GM12878 (cell line): ENCODE measurements around the gene ADAM29. TPM values are rescaled to one million over a fixed set of nuclear protein-coding genes. Genes with fewer than 3 reads are reported as not detected.

Experiments used
- ATAC-seq: fragments of 200-7000 bp; cut with Tn5 transposase; 3 replicates; pipeline ENCODE4 v1.9.1; 2020; ENCODE audit warnings: mild to moderate bottlenecking, moderate library complexity
- Bru-seq: library from RNA; stranded (reverse); fragments of 400-500 nt; gene quantifications from one replicate; lab custom pipeline; 2021; lab: Mats Ljungman, UMichigan
- BruChase-seq, 2 experiments: library from RNA; stranded (reverse); fragments of 400-500 nt; gene quantifications; one replicate each; lab custom pipeline; 2021; lab: Mats Ljungman, UMichigan
- BruUV-seq: library from RNA; stranded (reverse); fragments of 400-500 nt; replicated peaks from 2 replicates; lab custom pipeline; 2021; lab: Mats Ljungman, UMichigan
- CTCF ChIA-PET: fragments of 300-600 bp; sonication (Branson Sonifier 250); formaldehyde crosslinking; extraction: SDS; loops from one replicate; lab custom pipeline; 2021; ENCODE audit warnings: inconsistent platforms; lab: Yijun Ruan, JAX
- POLR2A ChIA-PET: fragments of 350-600 bp; formaldehyde crosslinking; extraction: SDS; loops from one replicate; lab custom pipeline; 2021; ENCODE audit warnings: inconsistent platforms; lab: Charles Lee
- RAD21 ChIA-PET: fragments of 300-600 bp; sonication (Branson Sonifier 250); formaldehyde crosslinking; loops from one replicate; lab custom pipeline; 2023; ENCODE audit warnings: antibody characterized with exemption; ENCODE audit not compliant: unreplicated experiment; lab: Charles Lee
- SMC1A ChIA-PET: fragments of 300-600 bp; sonication (Branson Sonifier 250); formaldehyde crosslinking; loops from one replicate; lab custom pipeline; 2023; ENCODE audit not compliant: unreplicated experiment, uncharacterized antibody; lab: Charles Lee
- DNase-seq: peaks from one replicate; pipeline ENCODE4 v3.0.0-alpha.2; 2011; ENCODE audit warnings: low read depth, low spot score
- FAIRE-seq: peaks from 3 replicates; lab custom pipeline; 2011; peaks lifted over from hg19 to GRCh38; lab: Jason Lieb, UNC
- H2AFZ ChIP-seq: 2 replicates; pipeline ENCODE4 v1.6.0; 2011; ENCODE audit warnings: low read depth, low read length, control low read depth; ENCODE audit not compliant: control insufficient read depth
- H3K27ac ChIP-seq: 2 replicates; pipeline ENCODE4 v1.5.1; 2011; ENCODE audit warnings: control low read depth; ENCODE audit not compliant: control insufficient read depth, insufficient read depth
- H3K27me3 ChIP-seq, 2 experiments: replicated peaks in 1 of 2; 2 replicates each; pipeline versions ENCODE4 v1.6.0 to v1.6.1; 2011; ENCODE audit warnings: low read length in 1 of 2; ENCODE audit not compliant: control insufficient read depth in 2 of 2, insufficient read depth in 2 of 2
- H3K36me3 ChIP-seq, 2 experiments: 2 replicates each; pipeline ENCODE4 v1.5.1; 2011; ENCODE audit warnings: low read length in 1 of 2; ENCODE audit not compliant: control insufficient read depth in 2 of 2, insufficient read depth in 2 of 2
- H3K4me1 ChIP-seq: 2 replicates; pipeline ENCODE4 v1.6.1; 2011; ENCODE audit warnings: mild to moderate bottlenecking, low read length, moderate library complexity, mixed read lengths; ENCODE audit not compliant: control insufficient read depth, insufficient read depth
- H3K4me2 ChIP-seq: 2 replicates; pipeline ENCODE4 v1.6.0; 2011; ENCODE audit warnings: control low read depth; ENCODE audit not compliant: control insufficient read depth, insufficient read depth
- H3K4me3 ChIP-seq: fragments of 200-600 bp; sonication (generic); 2 replicates; pipeline ENCODE4 v1.5.1; 2016
- H3K79me2 ChIP-seq: 2 replicates; pipeline ENCODE4 v1.6.0; 2011; ENCODE audit warnings: low read length; ENCODE audit not compliant: control insufficient read depth, insufficient read depth
- H3K9ac ChIP-seq: 2 replicates; pipeline ENCODE4 v1.8.0; 2011; ENCODE audit warnings: low read length, control low read depth, mixed read lengths; ENCODE audit not compliant: control insufficient read depth, insufficient read depth
- H3K9me3 ChIP-seq: replicated peaks from 3 replicates; pipeline ENCODE4 v1.5.1; 2011; ENCODE audit warnings: mild to moderate bottlenecking, low read length; ENCODE audit not compliant: control insufficient read depth, insufficient read depth
- H4K20me1 ChIP-seq: 2 replicates; pipeline ENCODE4 v1.6.0; 2011; ENCODE audit not compliant: control insufficient read depth, insufficient read depth
- MTA3 ChIP-seq: IDR thresholded peaks from 2 replicates; pipeline ENCODE4 v1.6.1; 2012; ENCODE audit warnings: low read length, inconsistent platforms, borderline replicate concordance
- PKNOX1 ChIP-seq: fragments of 450-650 bp; IDR thresholded peaks from 2 replicates; pipeline ENCODE4 v1.6.1; 2016; ENCODE audit warnings: mild to moderate bottlenecking
- WGBS: methylation state at CpG from one replicate; pipeline ENCODE4 v1.1.6; 2016; ENCODE audit warnings: low lambda C conversion rate; ENCODE audit not compliant: insufficient replicate concordance, insufficient coverage; ENCODE audit errors: missing lambda C conversion rate; 5-methylcytosine and 5-hydroxymethylcytosine counted together
- in situ Hi-C: fragments of 300-500 bp; cut with MboI; formaldehyde crosslinking; loops from 9 replicates; pipeline ENCODE4 v1.14.3; 2018; ENCODE audit warnings: mixed read lengths
- intact Hi-C: fragments of 100-400 bp; cut with micrococcal nuclease; formaldehyde crosslinking; loops from one replicate; pipeline ENCODE4 v1.14.2; 2022; ENCODE audit not compliant: unreplicated experiment
- long read RNA-seq, 2 experiments: library from polyadenylated mRNA; unstranded; transcript quantifications; one replicate each; pipeline ENCODE4 v2.0.0, GENCODE V29; 2019 to 2020
- polyA minus RNA-seq, 3 experiments: library from RNA; depleted of rRNA, polyadenylated mRNA; stranded (reverse); fragments of >200 nt; gene quantifications; 2 replicates each; pipeline ENCODE4 v1.2.3, GENCODE V29; 2011
- polyA plus RNA-seq, 11 experiments: library from polyadenylated mRNA; depleted of rRNA in 4 of 11; unstranded in 6 of 11; stranded (reverse) in 5 of 11; fragments of >200 nt; fragmentation: Nextera tagmentation in 4 of 11; fragmentation: Illumina TruSeq in 1 of 11; extraction: Ambion mirVana in 4 of 11; extraction: Trizol in 1 of 11; gene quantifications; 1 replicate in 1 of 11; 2 replicates in 10 of 11; pipeline versions ENCODE4 v1.2.1 to v1.2.3, GENCODE V29; 2011 to 2016; ENCODE audit warnings: inconsistent platforms in 2 of 11, missing spikeins in 2 of 11, low read depth in 1 of 11
- total RNA-seq, 4 experiments: library from RNA; depleted of rRNA in 3 of 4; stranded (reverse); fragments of >200 nt in 3 of 4; fragmentation: Illumina TruSeq in 1 of 4; extraction: Trizol in 1 of 4; gene quantifications; 2 replicates each; pipeline versions ENCODE4 v1.2.1 to v1.2.3, GENCODE V29; 2013 to 2021

Gene ADAM29
- not detected in 2 replicates for total RNA-seq (2013; cell fraction: nucleolus; rRNA removed)
- total RNA-seq (2014; rRNA removed), result not detected in 2 replicates
- total RNA-seq (2014; rRNA removed; fragmentation: Illumina TruSeq; extraction: Trizol), result not detected in 2 replicates
- not detected in 2 replicates for total RNA-seq (2021)
- not detected for polyA plus RNA-seq (2011; ENCODE audit: low read depth)
- polyA plus RNA-seq (2011; rRNA removed), result 0.10 and 0.17 TPM in 2 replicates
- polyA plus RNA-seq (2011; cell fraction: cytosol; rRNA removed), result 0.06 and 0.10 TPM in 2 replicates
- polyA plus RNA-seq (2011; cell fraction: nucleus; rRNA removed), result 0.09 TPM in 1 of 2 replicates, not detected in the other
- not detected in 2 replicates for polyA plus RNA-seq (2012)
- 0.04 TPM in 1 of 2 replicates, not detected in the other for polyA plus RNA-seq (2014; fragmentation: Illumina TruSeq; extraction: Trizol)
- not detected for polyA plus RNA-seq (2014; fragmentation: Nextera tagmentation; extraction: Ambion mirVana)
- 0.22 TPM in 1 of 2 replicates, not detected in the other for polyA plus RNA-seq (2014; rRNA removed)
- under 1 TPM in 1 of 2 experiments, not detected in 1; 0.20 TPM for polyA plus RNA-seq (2016; fragmentation: Nextera tagmentation; extraction: Ambion mirVana)
- polyA minus RNA-seq (2011; rRNA and poly(A)+ RNA removed), result 0.36 and 1.2 TPM in 2 replicates
- not detected in 2 replicates for polyA minus RNA-seq (2011; cell fraction: cytosol; rRNA and poly(A)+ RNA removed)
- polyA minus RNA-seq (2011; cell fraction: nucleus; rRNA and poly(A)+ RNA removed), result 0.24 and 0.48 TPM in 2 replicates
- percentile 24 among the genes with signal in this experiment for Bru-seq, nascent RNA
- percentile 6 among the genes with signal in this experiment for BruChase-seq, experiment 1, labeled RNA remaining after a 6-hour chase
- BruChase-seq, experiment 2, labeled RNA remaining after a 2-hour chase, result percentile 11 among the genes with signal in this experiment
- long read RNA-seq, experiment 1, result 0 reads
- long read RNA-seq, experiment 2, partial matches to known transcripts, result 0 of 1 reads
- long read RNA-seq, experiment 2, other reads (novel, unspliced or antisense), result 1 of 1 reads

GRCh38 chr4:174918058-174918457 lies at the start of gene ADAM29:
TSS of gene ADAM29 (plus strand) at chr4:174918358. CDS start at chr4:174975526, 57,168 bp downstream.
- H2AFZ ChIP-seq, result no peak within 1 kb of the TSS
- H3K4me1 ChIP-seq, result no peaks in the 10 kb centered on the region
- ChIA-PET POLR2A (interaction anchor here (1.0 to 1.5 kb wide), 2 partner anchors 11 to 15 kb away, joined by 3 to 7 read pairs; no protein-coding TSS in a partner anchor), SMC1A (interaction anchor here (1.1 to 5.9 kb wide), 5 partner anchors 11 to 56 kb away, joined by 3 to 34 read pairs (median 5); no protein-coding TSS in a partner anchor), CTCF (no interaction called here)
- H3K9me3 ChIP-seq, result no peaks in the 10 kb centered on the region
- H4K20me1 ChIP-seq, result no peaks in the 10 kb centered on the region
- H3K27me3 ChIP-seq, result no peaks in the 10 kb centered on the region
- no TSS peak for BruUV-seq
- WGBS, result 83% methylated on average over 5 of the region's 5 CpGs
- no peak within 1 kb of the TSS for H3K9ac ChIP-seq
- no peaks in the 10 kb centered on the region for H3K79me2 ChIP-seq
- in situ Hi-C loops, result no loop called here
- ATAC-seq (no peak; the same call in 2 of the 3 replicates), DNase-seq (no peak)
- H3K4me2 ChIP-seq, result no peak within 1 kb of the TSS
- H3K36me3 ChIP-seq, result no peaks in the 10 kb centered on the region
- no peak within 1 kb of the TSS for H3K4me3 ChIP-seq
- TF ChIP-seq MTA3 (no peak), PKNOX1 (0 out of 2 replicates have a peak, but pooled peaks have one; percentile 26)
- TF ChIP-seq, all 136 proteins: peak for 1
- no peak for FAIRE-seq
- RAD21 ChIA-PET, result interaction anchor here (2.1 to 2.9 kb wide), 3 partner anchors 11 to 16 kb away, joined by 6 to 16 read pairs (median 7); no protein-coding TSS in a partner anchor
- no peak within 1 kb of the TSS for H3K27ac ChIP-seq
- intact Hi-C loops, result no loop called here
